AG04450 (cell line): ENCODE results near the gene ZNF579. TPM values are rescaled to one million over a fixed set of nuclear protein-coding genes. Genes with fewer than 3 reads are reported as not detected.

ENCODE experiments used
- CTCF ChIA-PET: fragments of 300-600, 350-600 bp; formaldehyde crosslinking; extraction: SDS; loops from one replicate; lab custom pipeline; 2022; ENCODE audit warnings: antibody characterized with exemption, inconsistent platforms; lab: Charles Lee
- POLR2A ChIA-PET: fragments of 350-600 bp; formaldehyde crosslinking; extraction: SDS; loops from one replicate; lab custom pipeline; 2021; ENCODE audit warnings: antibody characterized with exemption, inconsistent platforms; lab: Yijun Ruan, JAX
- DNase-seq: peaks from one replicate; pipeline ENCODE4 v3.0.0-alpha.2; 2011; ENCODE audit warnings: low read depth, low spot score
- H3K27ac ChIP-seq: one replicate; pipeline ENCODE4 v1.5.1; 2012; ENCODE audit warnings: low read depth, low read length, control low read depth
- H3K27me3 ChIP-seq: one replicate; pipeline ENCODE4 v1.6.0; 2012; ENCODE audit warnings: low read length; ENCODE audit not compliant: control insufficient read depth, insufficient read depth
- H3K4me3 ChIP-seq: 2 replicates; pipeline ENCODE4 v1.5.1; 2011; ENCODE audit warnings: mild to moderate bottlenecking, low read depth, low read length, control low read depth
- H3K9me3 ChIP-seq: 2 replicates; pipeline ENCODE4 v1.5.1; 2012; ENCODE audit warnings: low read length; ENCODE audit not compliant: control insufficient read depth, insufficient read depth
- CTCF ChIP-seq: IDR thresholded peaks from 2 replicates; pipeline ENCODE4 v1.5.1; 2011; ENCODE audit warnings: low read depth, low read length, control low read depth, inconsistent platforms
- polyA plus RNA-seq: library from polyadenylated mRNA; depleted of rRNA; stranded (reverse); fragments of >200 nt; gene quantifications from 2 replicates; pipeline ENCODE4 v1.2.3, GENCODE V29; 2011

The ZNF579 gene
- polyA plus RNA-seq, 1 experiment: 4.2 TPM

DNA sequence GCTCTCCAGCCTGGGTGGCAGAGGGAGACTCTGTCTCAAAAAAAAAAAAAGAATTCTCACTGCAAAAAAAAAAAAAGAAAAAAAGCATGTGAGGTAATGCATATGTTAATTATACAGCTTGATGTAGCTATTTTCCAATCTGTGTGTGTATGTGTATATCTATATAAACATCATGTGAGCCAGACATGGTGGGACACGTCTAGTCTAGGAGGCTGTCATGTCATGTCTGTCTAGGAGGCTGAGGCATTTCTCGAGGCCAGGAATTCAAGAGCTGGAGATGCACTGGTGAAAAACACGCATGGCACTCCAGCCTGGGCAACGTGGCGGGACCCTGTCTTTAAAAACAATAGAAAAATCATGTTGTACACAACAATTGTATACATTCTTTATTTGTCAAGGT is 28.4 kb downstream of the ZNF579 start:
- H3K27ac ChIP-seq: no peak overlapping the region

GRCh38 chr19:55550321-55550650 is 30.4 kb downstream of the ZNF579 start:
- TF ChIP-seq CTCF: no peak
- no peaks in the 10 kb centered on the region for H3K27me3 ChIP-seq
- DNase-seq: no peak
- POLR2A ChIA-PET: interaction anchor here (0.6 to 1.7 kb wide), 4 partner anchors 9 to 49 kb away, joined by 3 to 7 read pairs (median 4); partner anchors contain the start of gene FIZ1
- peak overlapping the region; percentile 100 for H3K27ac ChIP-seq
- no peak overlapping the region for H3K4me3 ChIP-seq
- CTCF ChIA-PET: interaction anchor here (0.6 to 1.4 kb wide), 2 partner anchors 47 to 56 kb away, joined by 3 to 5 read pairs; no protein-coding TSS in a partner anchor
- no peaks in the 10 kb centered on the region for H3K9me3 ChIP-seq

More for the DNA sequence above, 28.4 kb downstream of the ZNF579 start:
- ChIA-PET POLR2A (interaction anchor here (0.6 to 2.0 kb wide), 3 partner anchors 23 to 47 kb away, joined by 6 to 8 read pairs (median 6); partner anchors contain the start of genes FIZ1 and ZNF524), CTCF (interaction anchor here (0.7 to 2.4 kb wide), 2 partner anchors 48 to 84 kb away, joined by 4 to 9 read pairs; no protein-coding TSS in a partner anchor)
- DNase-seq: no peak
- Histone ChIP-seq H3K27me3 (no peaks in the 10 kb centered on the region), H3K4me3 (no peak overlapping the region), H3K9me3 (no peaks in the 10 kb centered on the region)
- TF ChIP-seq CTCF: no peak

GRCh38 chr19:55549500-55550320 is 30.9 kb downstream of the ZNF579 start:
- peak overlapping the region; percentile 38 for H3K4me3 ChIP-seq

DNA sequence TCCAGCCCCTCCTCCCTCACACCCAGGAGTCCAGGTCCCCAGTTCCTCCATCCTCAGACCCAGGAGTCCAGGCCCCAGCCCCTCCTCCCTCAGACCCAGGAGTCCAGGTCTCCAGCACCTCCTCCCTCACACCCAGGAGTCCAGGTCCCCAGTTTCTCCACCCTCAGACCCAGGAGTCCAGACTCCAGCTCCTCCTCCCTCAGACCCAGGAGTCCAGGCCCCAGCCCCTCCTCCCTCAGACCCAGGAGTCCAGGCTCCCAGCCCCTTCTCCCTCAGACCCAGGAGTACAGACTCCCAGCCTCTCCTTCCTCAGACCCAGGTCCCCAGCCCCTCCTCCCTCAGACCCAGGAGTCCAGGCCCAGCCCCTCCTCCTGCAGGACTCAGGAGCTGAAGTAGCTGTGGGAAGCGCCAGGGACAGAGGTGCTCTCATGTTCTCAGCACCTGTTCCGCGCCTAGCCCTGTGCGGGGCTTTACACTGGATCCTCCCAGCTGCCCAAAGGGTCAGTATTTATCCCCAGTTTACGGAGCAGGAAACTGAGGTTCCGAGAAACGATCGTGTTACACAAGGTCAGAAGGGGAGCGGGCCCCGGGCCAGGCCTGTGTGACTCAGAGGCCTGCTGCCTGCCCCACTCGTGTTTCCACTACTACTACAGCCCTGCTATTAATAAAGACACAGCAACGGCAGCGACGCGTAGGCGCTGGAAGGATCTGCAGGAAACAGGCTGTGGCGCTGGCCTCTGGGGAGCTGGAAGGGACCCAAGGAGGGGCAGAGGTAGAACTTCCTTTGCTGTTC is 33.6 kb downstream of the ZNF579 start:
- ChIA-PET CTCF (interaction anchor here (0.5 to 2.3 kb wide), 4 partner anchors 31 to 239 kb away, joined by 3 to 8 read pairs (median 4); no protein-coding TSS in a partner anchor), POLR2A (interaction anchor here (0.5 to 1.5 kb wide), 6 partner anchors 12 to 77 kb away, joined by 3 to 9 read pairs (median 4); partner anchors contain the start of gene ZNF784)
- Histone ChIP-seq H3K27me3 (no peaks in the 10 kb centered on the region), H3K9me3 (peaks cover 9% of the 10 kb centered on the region), H3K4me3 (no peak overlapping the region), H3K27ac (peak overlapping the region; percentile 80)
- peak; percentile 43 for DNase-seq
- no peak for TF ChIP-seq CTCF

More at GRCh38 chr19:55549500-55550320, 30.9 kb downstream of the ZNF579 start:
- H3K9me3 ChIP-seq: peaks cover 1% of the 10 kb centered on the region; the same call in 1 of the 2 replicates
- H3K27ac ChIP-seq: peak overlapping the region; percentile 100
- ChIA-PET CTCF (interaction anchor here (0.6 to 1.4 kb wide), 2 partner anchors 46 to 57 kb away, joined by 3 to 5 read pairs; no protein-coding TSS in a partner anchor), POLR2A (interaction anchor here (0.6 to 1.7 kb wide), 4 partner anchors 9 to 50 kb away, joined by 3 to 7 read pairs (median 4); partner anchors contain the start of gene FIZ1)
- H3K27me3 ChIP-seq: no peaks in the 10 kb centered on the region
- no peak for TF ChIP-seq CTCF
- DNase-seq: peak; percentile 62
